NCI-H2029 treated with DMSO at 0.1 percent for 48 hours (cell line): ENCODE results near the gene SYNGR4.
"Not testable (repeated sequence)": the region's sequence is repeated elsewhere in the genome, so short reads cannot be mapped to it uniquely, and the experiment has no call there.

Experiments used
- DNase-seq: peaks from one replicate; lab custom pipeline; 2025; lab: John Stamatoyannopoulos, UW

SYNGR4 gene, protein sequence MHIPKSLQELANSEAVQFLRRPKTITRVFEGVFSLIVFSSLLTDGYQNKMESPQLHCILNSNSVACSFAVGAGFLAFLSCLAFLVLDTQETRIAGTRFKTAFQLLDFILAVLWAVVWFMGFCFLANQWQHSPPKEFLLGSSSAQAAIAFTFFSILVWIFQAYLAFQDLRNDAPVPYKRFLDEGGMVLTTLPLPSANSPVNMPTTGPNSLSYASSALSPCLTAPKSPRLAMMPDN

DNA sequence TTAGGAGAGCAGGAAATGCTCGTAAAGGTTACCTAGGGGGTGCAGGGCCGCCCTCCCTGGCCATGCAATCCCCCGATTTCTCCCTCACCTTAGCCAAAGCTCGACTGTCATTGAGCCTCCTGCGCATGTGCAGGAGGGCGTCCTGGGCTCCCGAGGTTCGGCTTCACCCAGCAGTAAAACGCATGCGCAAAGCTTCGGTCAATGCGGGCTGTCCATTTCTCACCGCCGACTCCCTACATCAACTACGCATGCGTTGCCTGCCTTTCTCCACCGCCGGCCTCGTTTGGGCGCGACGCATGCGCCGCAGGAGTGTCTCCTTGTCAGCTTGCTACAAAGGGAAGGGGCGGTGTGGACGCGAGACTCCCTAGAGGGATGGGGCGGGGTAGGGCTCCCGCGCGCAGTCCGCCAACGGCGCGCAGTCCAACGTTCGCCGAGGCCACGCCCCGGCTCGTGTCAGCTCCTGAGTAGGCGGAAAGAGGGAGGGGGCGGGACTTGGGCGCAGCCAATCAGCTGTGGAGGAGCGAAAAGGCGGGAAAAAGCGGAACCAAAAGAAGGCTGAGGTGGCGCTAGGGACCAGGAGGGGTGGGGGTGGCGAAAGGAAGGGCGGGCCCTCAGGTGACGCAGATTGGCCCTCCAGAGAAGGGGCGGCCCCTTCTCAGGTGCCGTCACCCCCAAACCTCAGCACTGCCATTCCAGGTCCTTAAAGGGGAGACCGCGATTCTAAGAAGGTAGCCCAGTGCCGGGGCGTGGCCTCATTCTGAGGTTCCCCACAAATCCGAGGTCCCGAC is at the start of gene SYNGR4, which contains the start of gene TMEM143:
Gene SYNGR4, plus strand, starts transcription at position 558 of the 788 bp plus-strand sequence. CDS start 1,476 bp downstream, outside the sequence.
Gene TMEM143, minus strand, starts transcription at position 131 of the 788 bp plus-strand sequence. Its CDS starts 20 bp downstream, at position 111.
- DNase-seq = peak; percentile 98

DNA sequence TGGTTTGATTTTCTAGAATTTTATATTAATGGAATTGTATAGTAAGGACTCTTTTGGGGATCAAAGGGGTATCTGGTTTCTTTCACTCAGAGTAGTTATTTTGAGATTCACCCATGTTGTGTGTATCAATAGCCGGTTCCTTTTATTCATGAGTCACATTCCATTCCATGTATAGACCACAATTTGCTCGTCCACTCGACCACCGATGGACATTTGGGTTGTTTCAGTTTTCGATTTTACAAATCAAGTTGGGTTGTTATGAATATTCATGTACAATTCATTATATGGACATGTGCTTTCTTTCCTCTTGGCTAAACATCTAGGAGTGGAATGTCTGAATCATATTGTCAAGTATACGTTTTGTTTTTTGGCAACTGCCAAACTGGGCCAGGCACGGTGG is 48.5 kb upstream of the SYNGR4 start:
- no peak for DNase-seq

- DNase-seq = not testable (repeated sequence)
Observed at GRCh38 chr19:48317708-48317960, 46.5 kb upstream of the SYNGR4 start.

- DNase-seq = no peak
Observed at GRCh38 chr19:48318286-48318987, 45.7 kb upstream of the SYNGR4 start.

DNA sequence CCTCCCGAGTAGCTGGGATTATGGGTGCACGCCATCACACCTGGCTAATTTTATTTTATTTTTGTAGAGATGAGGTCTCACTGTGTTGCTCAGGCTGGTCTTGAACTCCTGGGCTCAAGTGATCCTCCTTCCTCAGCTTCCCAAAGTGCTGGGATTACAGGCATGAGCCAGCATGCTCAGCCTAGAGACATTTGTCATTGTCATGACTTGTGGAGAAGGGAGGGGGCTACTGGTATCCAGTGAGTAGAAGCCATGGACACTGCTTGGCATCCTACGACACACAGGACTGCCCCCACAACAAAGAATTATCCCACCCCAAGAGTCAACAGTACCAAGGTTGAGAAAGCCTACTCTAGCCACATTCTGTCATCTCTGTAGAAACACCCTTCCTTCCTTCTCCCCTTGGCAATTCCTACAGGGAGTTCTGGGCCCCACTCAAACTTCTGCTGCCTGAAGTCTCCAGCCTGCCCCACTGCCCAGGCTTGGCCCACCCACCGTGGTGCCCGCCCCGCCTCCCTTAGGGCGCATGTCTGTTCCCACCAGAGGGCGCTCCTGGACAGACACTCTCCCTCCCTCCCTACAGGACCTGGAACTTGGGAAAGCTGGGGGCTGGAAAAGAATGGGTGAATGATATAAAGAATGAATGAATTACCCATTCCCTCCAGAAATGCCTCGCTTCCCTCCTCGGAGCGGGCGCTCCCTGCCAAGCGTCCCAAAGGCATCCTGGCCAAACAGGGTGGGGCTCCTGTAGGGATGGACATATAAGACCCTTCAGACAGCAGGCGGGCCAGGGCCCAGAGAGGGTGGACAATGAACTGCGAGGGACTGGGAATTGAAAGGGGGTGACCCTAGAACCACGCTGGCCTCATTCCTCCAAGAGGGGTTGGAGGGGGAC is 44.3 kb upstream of the SYNGR4 start:
- peak; percentile 61 for DNase-seq

DNA sequence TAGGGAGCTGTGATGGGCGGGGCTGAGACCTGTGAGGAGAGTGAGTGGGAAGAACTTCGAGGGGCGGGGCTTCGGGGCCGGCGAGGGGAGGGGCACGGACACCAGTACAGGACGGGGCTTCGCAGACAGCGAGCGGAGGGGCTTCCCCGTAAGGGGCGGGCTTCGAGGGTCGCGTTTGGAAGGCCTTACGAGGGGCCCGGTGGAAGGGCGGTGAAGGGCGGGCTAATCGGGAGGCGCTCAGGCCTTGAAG is 42.9 kb upstream of the SYNGR4 start:
- DNase-seq = peak; percentile 88

DNA sequence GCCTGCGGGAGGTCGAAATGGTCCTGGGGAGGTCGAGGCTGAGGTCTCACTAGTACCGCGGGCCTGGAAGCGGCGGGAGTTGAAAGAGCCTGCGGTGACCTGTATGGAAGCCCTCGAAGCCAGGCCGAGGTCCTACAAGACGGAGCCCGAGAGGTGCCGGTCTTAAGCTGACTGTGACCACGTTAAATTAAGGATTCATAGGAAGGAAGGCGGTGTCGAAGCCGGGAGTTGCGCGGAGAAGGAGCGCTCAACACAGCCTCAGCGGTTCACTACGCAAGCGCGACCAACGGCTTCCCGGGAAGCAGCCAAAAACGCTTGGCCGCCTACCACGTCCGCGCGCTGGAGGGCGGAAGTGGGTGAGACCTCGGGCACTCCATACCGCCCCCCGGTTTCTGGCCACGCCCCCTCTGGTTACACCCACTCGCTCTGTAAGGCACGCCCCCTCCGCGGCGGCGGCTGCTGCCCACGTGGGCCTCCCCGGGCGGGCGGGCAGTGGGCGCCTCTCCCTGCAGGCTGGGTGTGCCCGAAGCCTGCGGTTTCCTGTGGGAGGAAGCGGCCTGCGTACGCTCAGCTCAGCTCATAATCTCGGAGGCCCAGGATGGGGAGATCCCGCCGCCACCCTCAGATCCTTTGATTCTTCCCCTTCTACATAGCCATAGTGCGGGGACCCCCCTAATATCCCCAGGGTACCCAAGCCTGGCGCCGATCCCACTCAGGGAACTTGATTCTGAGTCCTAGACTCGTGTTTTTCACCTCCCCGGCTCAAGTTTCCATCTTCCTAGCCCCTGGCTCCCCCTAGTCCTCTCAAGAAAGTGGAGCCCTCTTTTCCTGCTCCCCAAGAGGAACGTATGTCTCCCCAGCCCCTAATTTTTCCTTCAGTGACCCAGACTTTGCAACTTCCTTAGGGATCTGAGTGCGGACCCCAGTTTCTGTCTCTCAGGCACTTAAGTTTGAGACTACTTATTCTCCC is 42.3 kb upstream of the SYNGR4 start:
- DNase-seq = peak; percentile 80

DNA sequence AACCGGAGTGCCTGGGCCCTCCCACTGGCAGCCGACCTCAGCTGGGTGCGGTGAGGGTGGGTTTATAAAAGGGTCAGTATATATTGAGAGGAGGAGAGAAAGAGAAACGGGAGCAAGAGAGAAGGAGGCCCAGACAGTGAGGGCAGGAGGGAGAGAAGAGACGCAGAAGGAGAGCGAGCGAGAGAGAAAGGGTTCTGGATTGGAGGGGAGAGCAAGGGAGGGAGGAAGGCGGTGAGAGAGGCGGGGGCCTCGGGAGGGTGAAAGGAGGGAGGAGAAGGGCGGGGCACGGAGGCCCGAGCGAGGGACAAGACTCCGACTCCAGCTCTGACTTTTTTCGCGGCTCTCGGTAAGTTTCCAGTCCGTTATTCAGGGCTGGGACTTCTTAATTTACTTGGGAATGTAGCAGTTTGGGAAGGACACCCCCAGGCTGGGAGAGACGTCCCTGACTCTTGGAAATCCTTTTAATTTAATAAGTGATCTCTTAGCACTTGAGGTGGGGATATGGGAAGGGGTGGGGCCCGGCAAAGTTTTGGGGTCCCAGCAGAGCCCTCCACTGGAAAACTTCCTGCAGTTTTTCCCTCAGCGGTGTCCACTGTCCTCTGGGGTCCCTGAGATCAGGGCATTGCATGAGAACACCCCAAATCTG is 38.8 kb upstream of the SYNGR4 start, which contains the start of gene EMP3:
Gene EMP3, plus strand, starts transcription at position 288 of the 646 bp plus-strand sequence. CDS start 1,293 bp downstream, outside the sequence.
- DNase-seq = no peak

DNA sequence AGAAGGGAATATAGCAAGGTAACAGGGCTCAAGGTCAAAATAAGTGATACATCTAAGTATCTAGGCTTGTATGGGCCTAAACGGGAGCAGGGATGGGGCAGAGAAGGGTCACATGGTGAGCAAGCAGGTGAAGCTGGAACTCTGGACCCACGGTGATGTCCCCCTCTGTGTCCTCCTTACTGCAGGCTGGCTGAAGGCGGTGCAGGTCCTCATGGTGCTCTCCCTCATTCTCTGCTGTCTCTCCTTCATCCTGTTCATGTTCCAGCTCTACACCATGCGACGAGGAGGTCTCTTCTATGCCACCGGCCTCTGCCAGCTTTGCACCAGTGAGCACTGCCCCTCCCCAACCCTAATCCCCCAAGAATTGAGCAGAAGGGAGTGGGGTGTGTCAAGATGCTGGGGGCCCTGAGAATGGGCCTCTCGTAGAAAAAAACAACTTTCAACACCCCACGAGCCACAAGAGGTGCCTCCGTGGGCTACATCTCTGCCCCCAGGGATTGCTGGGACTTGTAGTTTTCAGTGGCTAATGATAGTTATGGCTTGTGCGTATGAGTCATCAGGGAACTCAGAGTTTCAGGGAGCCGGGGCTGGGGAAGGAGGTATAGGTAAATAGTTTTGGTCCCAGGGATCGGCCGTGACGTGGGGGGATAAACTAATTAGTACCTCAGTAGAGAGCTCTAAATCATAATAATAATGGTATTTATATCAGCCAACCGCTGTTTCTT is 34.8 kb upstream of the SYNGR4 start:
- no peak for DNase-seq

DNA sequence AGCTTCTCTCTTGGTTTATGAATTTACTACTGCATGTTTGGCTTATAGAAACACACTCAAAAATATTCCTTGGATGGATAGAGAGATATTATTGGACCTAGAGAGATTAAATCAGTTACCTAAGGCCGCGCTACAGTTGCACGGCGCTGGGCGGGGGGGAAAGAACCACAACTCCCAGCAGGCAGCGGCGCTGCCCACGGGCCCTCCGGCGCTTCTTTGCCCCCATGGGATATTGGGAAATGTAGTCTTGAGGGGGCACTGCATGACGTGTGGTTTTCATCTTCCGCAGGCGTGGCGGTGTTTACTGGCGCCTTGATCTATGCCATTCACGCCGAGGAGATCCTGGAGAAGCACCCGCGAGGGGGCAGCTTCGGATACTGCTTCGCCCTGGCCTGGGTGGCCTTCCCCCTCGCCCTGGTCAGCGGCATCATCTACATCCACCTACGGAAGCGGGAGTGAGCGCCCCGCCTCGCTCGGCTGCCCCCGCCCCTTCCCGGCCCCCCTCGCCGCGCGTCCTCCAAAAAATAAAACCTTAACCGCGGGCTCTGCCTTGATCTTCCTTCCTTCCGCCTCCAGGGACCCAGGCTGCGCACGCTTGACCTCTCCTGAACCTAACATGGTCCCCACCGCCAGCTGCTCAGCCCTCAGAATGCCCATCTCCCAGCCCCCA is 34.0 kb upstream of the SYNGR4 start:
- peak; percentile 84 for DNase-seq

DNA sequence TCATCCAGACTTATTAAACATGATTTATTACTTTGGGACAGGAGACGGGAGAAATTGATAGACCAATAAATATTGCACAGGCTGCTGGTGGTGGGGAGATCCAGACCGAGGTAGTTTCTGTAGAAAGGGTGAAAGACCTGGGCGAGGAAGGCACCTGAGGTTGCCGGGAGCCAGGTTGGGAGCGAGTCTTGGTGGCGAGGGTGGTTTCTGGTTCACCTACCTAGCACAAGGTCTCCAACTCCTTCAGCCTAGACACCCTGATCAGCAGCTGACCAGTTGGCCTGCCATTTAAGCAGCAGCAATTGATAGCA is 31.9 kb upstream of the SYNGR4 start:
- DNase-seq = no peak

DNA sequence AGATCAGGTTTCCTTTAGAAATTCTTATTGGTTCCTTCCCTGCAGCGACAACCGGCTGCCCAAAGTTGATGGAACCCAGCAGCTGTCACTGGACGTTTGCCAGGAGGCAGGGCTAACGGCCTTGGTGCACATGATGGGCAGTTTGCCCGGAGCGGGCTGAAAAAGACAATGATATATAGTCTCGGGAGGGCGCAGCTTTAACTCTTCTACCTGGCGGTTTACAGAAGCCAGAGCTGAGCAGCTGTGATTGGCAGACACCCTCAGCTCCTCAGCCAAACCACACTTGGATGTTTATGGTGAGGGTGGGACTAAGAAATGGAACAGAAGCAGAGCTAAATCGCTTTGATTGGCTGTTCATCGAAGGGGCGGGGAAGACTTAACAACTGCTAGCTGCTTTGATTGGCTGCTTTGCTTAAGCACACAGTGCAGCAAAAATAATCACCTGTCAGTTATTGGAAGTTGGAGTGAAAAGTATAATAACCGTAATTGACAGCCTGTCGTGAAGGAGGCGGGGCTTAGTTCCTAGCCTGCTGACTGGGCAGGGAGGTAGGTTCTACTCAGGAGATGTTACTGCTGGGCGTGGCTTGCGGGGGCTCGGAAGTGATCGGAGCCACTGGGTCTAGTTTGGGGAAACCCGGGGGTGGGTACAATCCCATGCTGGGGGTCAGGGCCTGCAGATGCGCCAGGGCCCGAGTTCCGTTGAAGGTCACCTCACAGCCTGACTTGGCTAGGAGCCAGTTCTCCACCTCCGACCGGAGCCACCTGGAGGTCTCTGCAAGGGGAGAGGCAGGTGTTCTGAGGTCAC is 31.3 kb upstream of the SYNGR4 start:
- DNase-seq = peak; percentile 97

- peak; percentile 53 for DNase-seq
Observed at GRCh38 chr19:48333467-48334384, 30.4 kb upstream of the SYNGR4 start.

GRCh38 chr19:48338253-48338755 is 25.9 kb upstream of the SYNGR4 start:
- no peak for DNase-seq

GRCh38 chr19:48338802-48339503 is 25.2 kb upstream of the SYNGR4 start:
- no peak for DNase-seq

DNA sequence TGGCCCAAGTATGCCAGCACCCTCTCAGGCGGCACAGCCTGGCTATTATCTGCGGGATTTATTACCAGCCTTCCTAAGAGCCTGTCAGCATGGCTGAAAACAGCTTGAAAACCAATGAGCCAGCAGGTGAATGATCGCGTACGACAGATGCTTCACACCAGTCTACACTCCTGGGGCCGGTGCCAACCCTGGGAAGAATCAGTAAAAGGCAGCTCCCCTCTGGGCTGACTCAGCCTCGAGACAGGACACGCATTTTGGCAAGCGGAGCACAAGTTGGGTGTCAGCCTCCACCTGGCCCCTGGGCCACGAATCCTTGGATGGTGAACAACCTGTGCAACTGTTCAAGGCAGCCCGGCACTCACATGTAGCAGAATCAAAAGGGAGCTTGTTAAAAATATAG is 23.2 kb upstream of the SYNGR4 start:
- DNase-seq = no peak
